GM12878 (cell line): ENCODE data around the gene PHRF1. TPM values are rescaled to one million over a fixed set of nuclear protein-coding genes. Genes with fewer than 3 reads are reported as not detected.

Experiments
- ATF7 ChIP-seq: fragments of 450-650 bp; IDR thresholded peaks from 2 replicates; pipeline ENCODE4 v1.6.1; 2016; ENCODE audit warnings: low read depth, mild to moderate bottlenecking
- BACH1 ChIP-seq: fragments of 450-650 bp; IDR thresholded peaks from 2 replicates; pipeline ENCODE4 v1.6.1; 2017; ENCODE audit warnings: mild to moderate bottlenecking, borderline replicate concordance
- BCL3 ChIP-seq: IDR thresholded peaks from 2 replicates; pipeline ENCODE4 v1.6.1; 2011; ENCODE audit warnings: borderline replicate concordance, low read depth, mild to moderate bottlenecking, moderate library complexity, low read length; ENCODE audit not compliant: insufficient read depth, poor library complexity, severe bottlenecking
- CHD4 ChIP-seq: fragments of 200-600 bp; sonication (generic); IDR thresholded peaks from 2 replicates; pipeline ENCODE4 v1.6.1; 2016; ENCODE audit warnings: mild to moderate bottlenecking
- KLF5 ChIP-seq: fragments of 450-650 bp; IDR thresholded peaks from 2 replicates; pipeline ENCODE4 v1.6.1; 2014; ENCODE audit warnings: mild to moderate bottlenecking; ENCODE audit not compliant: partially characterized antibody
- LARP7 ChIP-seq: fragments of 450-650 bp; IDR thresholded peaks from 2 replicates; pipeline ENCODE4 v1.6.1; 2017; ENCODE audit warnings: mild to moderate bottlenecking
- MTA2 ChIP-seq: fragments of 450-650 bp; IDR thresholded peaks from 2 replicates; pipeline ENCODE4 v1.6.1; 2016; ENCODE audit warnings: low read depth, mild to moderate bottlenecking, moderate library complexity
- NBN ChIP-seq: fragments of 450-650 bp; IDR thresholded peaks from 2 replicates; pipeline ENCODE4 v1.6.1; 2016
- NFXL1 ChIP-seq: fragments of 450-650 bp; IDR thresholded peaks from 2 replicates; pipeline ENCODE4 v1.6.1; 2017; ENCODE audit warnings: antibody characterized with exemption, mild to moderate bottlenecking, borderline replicate concordance
- NKRF ChIP-seq: fragments of 450-650 bp; conservative IDR thresholded peaks from 2 replicates; pipeline ENCODE4 v1.6.1; 2017; ENCODE audit warnings: mild to moderate bottlenecking, moderate library complexity
- NR2F1 ChIP-seq: fragments of 450-650 bp; conservative IDR thresholded peaks from 2 replicates; pipeline ENCODE4 v1.6.1; 2017; ENCODE audit warnings: mild to moderate bottlenecking
- PKNOX1 ChIP-seq: fragments of 450-650 bp; IDR thresholded peaks from 2 replicates; pipeline ENCODE4 v1.6.1; 2016; ENCODE audit warnings: mild to moderate bottlenecking
- POLR2AphosphoS5 ChIP-seq: IDR thresholded peaks from 2 replicates; pipeline ENCODE4 v1.6.1; 2011; ENCODE audit warnings: mild to moderate bottlenecking, low read length, inconsistent platforms
- PRDM15 ChIP-seq: fragments of 450-650 bp; formaldehyde crosslinking; IDR thresholded peaks from 2 replicates; pipeline ENCODE4 v1.4.0; 2020; ENCODE audit warnings: mild to moderate bottlenecking, moderate library complexity
- SKIL ChIP-seq: fragments of 450-650 bp; IDR thresholded peaks from 2 replicates; pipeline ENCODE4 v1.6.1; 2017; ENCODE audit warnings: mild to moderate bottlenecking, low read depth, inconsistent platforms; ENCODE audit not compliant: poor library complexity, severe bottlenecking
- SMARCA5 ChIP-seq: fragments of 450-650 bp; IDR thresholded peaks from 2 replicates; pipeline ENCODE4 v1.6.1; 2017; ENCODE audit warnings: mild to moderate bottlenecking
- SREBF1 ChIP-seq: IDR thresholded peaks from 2 replicates; pipeline ENCODE4 v1.6.1; 2012; ENCODE audit warnings: mild to moderate bottlenecking, low read length
- STAT1 ChIP-seq: fragments of 450-650 bp; conservative IDR thresholded peaks from 2 replicates; pipeline ENCODE4 v1.6.1; 2014; ENCODE audit warnings: antibody characterized with exemption, mild to moderate bottlenecking
- TCF3 ChIP-seq: IDR thresholded peaks from 2 replicates; pipeline ENCODE4 v1.6.1; 2012; ENCODE audit warnings: low read depth, mild to moderate bottlenecking, low read length, borderline replicate concordance; ENCODE audit not compliant: insufficient read depth
- ZNF217 ChIP-seq: fragments of 450-650 bp; IDR thresholded peaks from 2 replicates; pipeline ENCODE4 v1.6.1; 2017; ENCODE audit warnings: antibody characterized with exemption, mild to moderate bottlenecking
- polyA plus RNA-seq, 11 experiments: library from polyadenylated mRNA; depleted of rRNA in 4 of 11; unstranded in 6 of 11; stranded (reverse) in 5 of 11; fragments of >200 nt; fragmentation: Nextera tagmentation in 4 of 11; fragmentation: Illumina TruSeq in 1 of 11; extraction: Ambion mirVana in 4 of 11; extraction: Trizol in 1 of 11; gene quantifications; 1 replicate in 1 of 11; 2 replicates in 10 of 11; pipeline versions ENCODE4 v1.2.1 to v1.2.3, GENCODE V29; 2011 to 2016; ENCODE audit warnings: inconsistent platforms in 2 of 11, missing spikeins in 2 of 11, low read depth in 1 of 11
- total RNA-seq, 4 experiments: library from RNA; depleted of rRNA in 3 of 4; stranded (reverse); fragments of >200 nt in 3 of 4; fragmentation: Illumina TruSeq in 1 of 4; extraction: Trizol in 1 of 4; gene quantifications; 2 replicates each; pipeline versions ENCODE4 v1.2.1 to v1.2.3, GENCODE V29; 2013 to 2021

The PHRF1 gene
- total and polyA plus RNA-seq, 10 of the 15 experiments (the other 5 are each of a cell fraction or from before 2014, with no cell fraction given), result 0.13 to 43.5 (median 15.1) TPM

GRCh38 chr11:616320-617198, 40.3 kb downstream of the PHRF1 start (continued):
- TF ChIP-seq PRDM15 (no peak), NKRF (0 out of 2 replicates have a peak, but pooled peaks have one; percentile 29), NR2F1 (peak; percentile 18; the same call in 1 of the 2 replicates), BCL3 (no peak), STAT1 (no peak), ATF7 (no peak), MTA2 (peak; percentile 19; the same call in 1 of the 2 replicates), NBN (no peak), LARP7 (no peak; the same call in 1 of the 2 replicates), PKNOX1 (no peak), ZNF217 (peak; percentile 69; the same call in 1 of the 2 replicates), POLR2AphosphoS5 (no peak), SREBF1 (no peak), NFXL1 (no peak), SMARCA5 (peak; percentile 81), SKIL (peak; percentile 16), BACH1 (no peak), TCF3 (no peak), KLF5 (no peak), CHD4 (0 out of 2 replicates have a peak, but pooled peaks have one; percentile 80)
